Type B pancreatic cell (in vitro differentiated cells): ENCODE data around the gene TACR2. TPM values are rescaled to one million over a fixed set of nuclear protein-coding genes. Genes with fewer than 3 reads are reported as not detected.
A peak's percentile ranks its signal among the peaks of the same experiment; 100 is the strongest.
"Not testable (repeated sequence)": the region's sequence is repeated elsewhere in the genome, so short reads cannot be mapped to it uniquely, and the experiment has no call there.

Experiments used
- DNase-seq: peaks from one replicate; pipeline ENCODE4 v3.0.0; 2021; ENCODE audit warnings: mixed read lengths; ENCODE audit not compliant: unreplicated experiment; ENCODE audit errors: extremely low spot score
- H3K27ac Mint-ChIP-seq: 2 replicates; pipeline ENCODE4 v1.8.0; 2021; ENCODE audit warnings: mild to moderate bottlenecking, mixed read lengths
- H3K27me3 Mint-ChIP-seq: 2 replicates; pipeline ENCODE4 v1.8.0; 2021; ENCODE audit warnings: mixed read lengths
- H3K36me3 Mint-ChIP-seq: 2 replicates; pipeline ENCODE4 v1.8.0; 2021; ENCODE audit warnings: mixed read lengths
- H3K4me1 Mint-ChIP-seq: one replicate; pipeline ENCODE4 v1.8.0; 2021; ENCODE audit warnings: mixed read lengths; ENCODE audit not compliant: unreplicated experiment
- H3K4me3 Mint-ChIP-seq: 2 replicates; pipeline ENCODE4 v1.8.0; 2021; ENCODE audit warnings: mild to moderate bottlenecking, mixed read lengths
- H3K9me3 Mint-ChIP-seq: 2 replicates; pipeline ENCODE4 v1.8.0; 2021; ENCODE audit warnings: mixed read lengths
- CTCF ChIP-seq: fragments of 200-600 bp; sonication (generic); conservative IDR thresholded peaks from 2 replicates; pipeline ENCODE4 v1.5.0; 2021; ENCODE audit warnings: antibody characterized with exemption, mild to moderate bottlenecking
- total RNA-seq: library from RNA; stranded (reverse); gene quantifications from 2 replicates; pipeline ENCODE4 v1.2.1, GENCODE V29; 2021; ENCODE audit warnings: low replicate concordance

TACR2 gene
- total RNA-seq, 1 donor from 2014 or later = not detected

- no peak overlapping the region for H3K27ac Mint-ChIP-seq
These were observed 36.1 kb upstream of the TACR2 start for GRCh38 chr10:69452676-69453415.

DNA sequence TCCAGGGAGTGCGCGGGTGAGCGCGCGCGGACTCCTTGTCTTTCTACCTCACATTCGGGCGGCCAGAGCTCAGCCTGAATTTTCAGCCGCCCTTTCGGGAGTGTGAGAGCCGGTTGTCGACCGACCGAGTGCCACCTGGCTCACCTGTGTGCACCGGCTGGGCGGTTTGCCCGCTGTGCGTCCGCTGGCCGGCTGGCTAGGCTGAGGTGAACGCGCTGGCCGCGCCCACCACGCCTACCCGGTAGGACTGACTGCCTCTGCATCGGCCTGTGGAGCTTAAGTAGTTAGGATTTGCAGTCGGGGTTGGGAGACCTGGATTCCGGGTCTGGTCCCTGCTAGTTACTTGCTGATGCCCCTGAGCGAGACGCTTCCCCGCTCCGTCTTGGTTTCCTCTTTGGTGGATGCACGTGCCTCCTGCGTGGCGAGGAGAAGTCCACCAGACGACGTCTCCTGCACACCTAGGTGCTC is 35.1 kb upstream of the TACR2 start:
- peak overlapping the region; percentile 92 for H3K4me3 Mint-ChIP-seq
- peaks cover 19% of the 10 kb centered on the region for H3K27me3 Mint-ChIP-seq
- no peaks in the 10 kb centered on the region for H3K36me3 Mint-ChIP-seq
- H3K9me3 Mint-ChIP-seq = no peaks in the 10 kb centered on the region
- no peak overlapping the region for H3K27ac Mint-ChIP-seq
- peaks cover 19% of the 10 kb centered on the region for H3K4me1 Mint-ChIP-seq
- no peak for TF ChIP-seq CTCF
- no peak for DNase-seq

More at GRCh38 chr10:69452676-69453415, 36.1 kb upstream of the TACR2 start:
- no peak for TF ChIP-seq CTCF
- peaks cover 19% of the 10 kb centered on the region for H3K4me1 Mint-ChIP-seq
- no peak for DNase-seq
- no peaks in the 10 kb centered on the region for H3K36me3 Mint-ChIP-seq
- no peaks in the 10 kb centered on the region for H3K9me3 Mint-ChIP-seq
- H3K27me3 Mint-ChIP-seq = peaks cover 19% of the 10 kb centered on the region
- H3K4me3 Mint-ChIP-seq = peak overlapping the region; percentile 73

DNA sequence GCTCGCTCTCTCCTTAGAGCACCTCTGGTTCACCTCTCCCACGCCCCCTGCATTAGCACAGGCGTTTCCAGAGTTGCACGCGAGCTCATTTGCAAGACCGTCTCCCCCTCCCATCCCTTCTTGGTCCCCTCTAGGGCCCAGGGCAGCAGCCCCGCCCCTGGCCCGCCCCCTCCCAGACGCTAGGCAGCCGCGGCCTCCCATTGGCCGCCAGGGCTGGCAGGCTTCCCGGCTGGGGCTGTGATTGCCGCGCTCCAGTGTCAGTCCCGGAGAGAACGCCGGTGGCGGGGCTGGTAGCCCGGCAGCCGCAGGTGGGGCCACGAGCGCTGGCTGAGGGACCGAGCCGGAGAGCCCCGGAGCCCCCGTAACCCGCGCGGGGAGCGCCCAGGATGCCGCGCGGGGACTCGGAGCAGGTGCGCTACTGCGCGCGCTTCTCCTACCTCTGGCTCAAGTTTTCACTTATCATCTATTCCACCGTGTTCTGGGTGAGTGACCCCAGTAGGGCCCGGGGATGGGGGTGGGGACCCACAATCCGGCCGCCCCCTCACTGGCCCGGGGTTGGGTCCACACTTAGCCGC is 34.6 kb upstream of the TACR2 start, which contains the start of gene TSPAN15:
Gene TSPAN15 (plus strand): TSS at position 257 of the 575 bp plus-strand sequence. CDS start 130 bp downstream, at position 387.
- Mint-ChIP-seq H3K9me3 (no peaks in the 10 kb centered on the region), H3K27ac (peak within 1 kb of the TSS; percentile 76), H3K4me3 (peak within 1 kb of the TSS; percentile 92), H3K4me1 (peaks cover 19% of the 10 kb centered on the region), H3K27me3 (peaks cover 23% of the 10 kb centered on the region), H3K36me3 (no peaks in the 10 kb centered on the region)
- DNase-seq = peak; percentile 87
- no peak for TF ChIP-seq CTCF

DNA sequence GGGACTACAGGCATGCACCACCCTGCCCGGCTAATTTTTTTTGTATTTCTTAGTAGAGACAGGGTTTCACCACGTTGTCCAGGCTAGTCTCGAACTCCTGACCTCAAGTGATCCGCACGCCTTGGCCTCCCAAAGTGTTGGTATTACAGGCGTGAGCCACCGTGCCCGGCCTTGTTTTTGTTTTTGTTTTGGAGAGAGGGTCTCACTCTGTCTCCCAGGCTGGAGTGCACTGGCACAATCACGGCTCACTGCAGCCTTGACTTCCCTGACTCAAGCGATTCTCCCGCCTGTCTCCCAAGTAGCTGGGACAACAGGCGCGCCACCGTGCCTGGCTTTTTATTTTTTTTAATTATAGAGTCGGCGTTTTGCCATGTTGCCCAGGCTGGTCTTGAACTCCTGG is 33.7 kb upstream of the TACR2 start:
- H3K4me1 Mint-ChIP-seq = peaks cover 19% of the 10 kb centered on the region
- not testable (repeated sequence) for H3K36me3 Mint-ChIP-seq, DNase-seq, H3K9me3 Mint-ChIP-seq, H3K4me3 Mint-ChIP-seq, H3K27ac Mint-ChIP-seq
- H3K27me3 Mint-ChIP-seq = peaks cover 23% of the 10 kb centered on the region

DNA sequence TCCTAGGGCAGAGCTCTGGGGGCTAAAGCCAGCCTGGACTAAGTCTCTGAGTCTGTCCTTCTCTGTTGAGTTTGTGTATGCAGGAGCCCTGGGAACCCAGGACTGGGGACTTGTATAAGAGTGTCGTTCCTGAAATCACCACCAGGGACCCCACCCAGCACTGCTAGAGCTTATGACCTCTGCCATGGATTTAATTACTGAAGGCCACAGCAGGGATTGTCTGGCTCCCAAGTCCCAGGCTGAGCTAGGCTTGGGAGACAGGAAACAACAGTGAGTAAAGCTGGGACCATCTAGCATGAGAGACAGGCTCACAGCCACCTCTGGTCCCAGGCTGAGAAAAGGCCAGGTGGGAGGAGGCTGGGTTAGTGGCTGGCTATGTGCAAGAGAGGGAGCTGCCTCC is 33.1 kb upstream of the TACR2 start:
- no peaks in the 10 kb centered on the region for H3K9me3 Mint-ChIP-seq
- DNase-seq = no peak
- peak overlapping the region; percentile 50 for H3K27ac Mint-ChIP-seq
- peaks cover 27% of the 10 kb centered on the region for H3K27me3 Mint-ChIP-seq
- peak; percentile 75 for TF ChIP-seq CTCF
- H3K4me1 Mint-ChIP-seq = peaks cover 19% of the 10 kb centered on the region
- no peaks in the 10 kb centered on the region for H3K36me3 Mint-ChIP-seq
- peak overlapping the region; percentile 12 for H3K4me3 Mint-ChIP-seq

DNA sequence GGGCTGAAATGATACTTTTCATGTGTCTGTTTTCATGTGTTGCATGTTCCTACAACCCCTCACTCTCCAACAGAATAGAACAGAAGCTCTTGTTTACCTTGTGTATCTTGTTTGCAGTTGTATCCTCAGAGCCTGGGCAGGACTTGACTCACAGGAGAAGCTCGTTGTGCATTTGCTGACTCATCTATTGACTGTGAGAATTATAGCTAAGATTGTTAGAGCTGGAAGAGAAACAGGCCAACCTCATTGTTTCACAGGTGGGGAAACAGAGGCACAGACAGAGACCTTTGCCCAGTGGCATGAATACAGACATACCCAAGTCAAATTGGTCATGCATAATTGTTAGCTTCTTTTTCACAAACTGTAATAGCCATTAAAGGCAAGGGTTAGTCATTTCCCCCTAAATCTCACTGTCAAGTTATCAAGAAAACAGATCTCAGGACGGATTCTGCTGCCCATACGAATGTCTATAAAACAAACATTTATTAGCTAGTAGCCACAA is 30.0 kb upstream of the TACR2 start:
- Mint-ChIP-seq H3K4me1 (peaks cover 15% of the 10 kb centered on the region), H3K4me3 (peak overlapping the region; percentile 6), H3K27me3 (peaks cover 15% of the 10 kb centered on the region), H3K27ac (peak overlapping the region; percentile 76), H3K9me3 (no peaks in the 10 kb centered on the region), H3K36me3 (no peaks in the 10 kb centered on the region)
- no peak for DNase-seq
- TF ChIP-seq CTCF = no peak
